Measurements from ENCODE around the gene ARHGEF5. TPM values are rescaled to one million over a fixed set of nuclear protein-coding genes. Genes with fewer than 3 reads are reported as not detected.

The ARHGEF5 gene
- total and polyA plus RNA-seq, 3 donors from 2014 or later = 4.3 to 5.2 (median 5.0) TPM

DNA sequence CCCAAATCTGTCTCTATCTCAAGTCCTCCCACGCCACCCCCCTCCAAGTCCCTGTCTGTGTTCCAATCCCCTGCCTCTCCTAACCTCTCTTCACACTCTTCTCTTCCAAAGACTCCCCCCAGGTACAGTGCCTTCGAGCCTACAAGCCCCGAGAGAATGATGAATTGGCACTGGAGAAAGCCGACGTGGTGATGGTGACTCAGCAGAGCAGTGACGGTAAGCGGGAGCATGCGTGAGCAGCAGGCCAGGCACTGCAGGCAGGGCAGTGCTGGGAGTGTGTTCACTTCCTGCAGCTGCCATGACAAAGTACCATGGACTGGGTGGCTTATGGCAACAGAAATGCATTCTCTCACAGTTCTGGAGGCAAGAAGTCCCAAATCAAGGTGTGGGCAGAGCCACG lies 23.4 kb downstream of the ARHGEF5 start:
- no peaks in the 10 kb centered on the region for H3K36me3 ChIP-seq (ENCODE audit: low read depth, missing control alignments)
- H3K4me1 ChIP-seq = no peaks in the 10 kb centered on the region
- intact Hi-C loops (cut with DNase I; ENCODE audit: low total_unique reads) = no loop called here
- TF ChIP-seq POLR2A (IDR thresholded peaks at IDR 0.05) = no peak
- TF ChIP-seq, protein P1, sequence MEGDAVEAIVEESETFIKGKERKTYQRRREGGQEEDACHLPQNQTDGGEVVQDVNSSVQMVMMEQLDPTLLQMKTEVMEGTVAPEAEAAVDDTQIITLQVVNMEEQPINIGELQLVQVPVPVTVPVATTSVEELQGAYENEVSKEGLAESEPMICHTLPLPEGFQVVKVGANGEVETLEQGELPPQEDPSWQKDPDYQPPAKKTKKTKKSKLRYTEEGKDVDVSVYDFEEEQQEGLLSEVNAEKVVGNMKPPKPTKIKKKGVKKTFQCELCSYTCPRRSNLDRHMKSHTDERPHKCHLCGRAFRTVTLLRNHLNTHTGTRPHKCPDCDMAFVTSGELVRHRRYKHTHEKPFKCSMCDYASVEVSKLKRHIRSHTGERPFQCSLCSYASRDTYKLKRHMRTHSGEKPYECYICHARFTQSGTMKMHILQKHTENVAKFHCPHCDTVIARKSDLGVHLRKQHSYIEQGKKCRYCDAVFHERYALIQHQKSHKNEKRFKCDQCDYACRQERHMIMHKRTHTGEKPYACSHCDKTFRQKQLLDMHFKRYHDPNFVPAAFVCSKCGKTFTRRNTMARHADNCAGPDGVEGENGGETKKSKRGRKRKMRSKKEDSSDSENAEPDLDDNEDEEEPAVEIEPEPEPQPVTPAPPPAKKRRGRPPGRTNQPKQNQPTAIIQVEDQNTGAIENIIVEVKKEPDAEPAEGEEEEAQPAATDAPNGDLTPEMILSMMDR (IDR thresholded peaks at IDR 0.05) = no peak
- H3K9me3 ChIP-seq = no peaks in the 10 kb centered on the region
- no peak for DNase-seq
- no peaks in the 10 kb centered on the region for H3K27me3 ChIP-seq
- H3K4me3 ChIP-seq = no peak overlapping the region
- no peak overlapping the region for H3K27ac ChIP-seq
- WGBS, 2 donors = 94 to 96% methylated on average over 9 of the region's 9 CpGs

DNA sequence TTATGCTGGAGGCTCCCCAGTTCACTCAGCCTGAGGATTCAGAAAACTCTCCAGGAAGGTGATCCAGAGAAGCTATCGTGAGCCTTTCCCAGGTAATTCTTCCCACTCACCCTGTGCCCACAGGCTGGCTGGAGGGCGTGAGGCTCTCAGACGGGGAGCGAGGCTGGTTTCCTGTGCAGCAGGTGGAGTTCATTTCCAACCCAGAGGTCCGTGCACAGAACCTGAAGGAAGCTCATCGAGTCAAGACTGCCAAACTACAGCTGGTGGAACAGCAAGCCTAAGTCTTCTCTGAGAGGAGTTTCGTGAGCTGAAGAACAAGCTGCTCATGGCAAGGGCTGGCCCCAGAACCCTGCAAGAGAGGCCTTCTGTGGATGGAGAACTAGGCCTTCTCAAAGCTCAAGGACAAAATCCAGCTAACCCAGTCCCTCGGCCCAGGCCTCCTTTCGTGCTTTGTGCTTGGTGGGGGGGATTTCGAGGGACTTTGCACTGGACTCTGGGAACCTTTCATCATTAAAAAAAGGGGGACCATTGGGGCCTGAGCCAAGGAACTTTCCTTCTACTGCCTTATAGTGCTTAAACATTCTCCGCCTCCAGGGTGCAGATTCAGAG lies 24.7 kb downstream of the ARHGEF5 start:
- H3K9me3 ChIP-seq = no peaks in the 10 kb centered on the region
- intact Hi-C loops (cut with DNase I; ENCODE audit: low total_unique reads) = no loop called here
- H3K4me1 ChIP-seq = no peaks in the 10 kb centered on the region
- TF ChIP-seq, protein P1 (IDR thresholded peaks at IDR 0.05) = no peak
- no peak for TF ChIP-seq POLR2A (IDR thresholded peaks at IDR 0.05)
- WGBS, 2 donors = 90 to 92% methylated on average over 5 to 11 of the region's 11 CpGs
- H3K36me3 ChIP-seq (ENCODE audit: low read depth, missing control alignments) = no peaks in the 10 kb centered on the region
- H3K27ac ChIP-seq = no peak overlapping the region
- H3K4me3 ChIP-seq = no peak overlapping the region
- no peak for DNase-seq
- no peaks in the 10 kb centered on the region for H3K27me3 ChIP-seq

DNA sequence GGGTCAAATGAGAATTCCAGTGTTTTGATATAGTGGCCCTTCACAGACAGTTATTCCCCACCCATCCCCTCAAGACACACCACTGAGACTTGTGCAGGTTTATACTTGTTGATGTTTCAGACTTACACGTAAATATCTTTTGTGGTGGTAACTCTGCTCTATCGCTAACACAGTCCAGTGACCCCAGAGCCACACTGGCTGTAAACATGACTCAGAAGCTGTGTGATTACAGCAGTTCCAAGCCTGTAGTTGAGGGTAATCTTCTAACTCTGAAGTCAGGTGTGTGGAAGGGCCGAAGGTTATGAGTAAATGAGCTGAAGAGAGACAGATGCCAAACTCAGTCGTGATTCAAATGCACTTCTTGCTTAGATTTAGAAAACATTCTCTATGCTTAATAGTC lies 28.9 kb downstream of the ARHGEF5 start:
- WGBS, 2 donors = 80 to 86% methylated on average over 4 of the region's 4 CpGs
- H3K27me3 ChIP-seq = no peaks in the 10 kb centered on the region
- TF ChIP-seq POLR2A (IDR thresholded peaks at IDR 0.05) = no peak
- TF ChIP-seq, protein P1 (IDR thresholded peaks at IDR 0.05) = no peak
- H3K9me3 ChIP-seq = no peaks in the 10 kb centered on the region
- no peaks in the 10 kb centered on the region for H3K36me3 ChIP-seq (ENCODE audit: low read depth, missing control alignments)
- no peak for DNase-seq
- intact Hi-C loops (cut with DNase I; ENCODE audit: low total_unique reads) = no loop called here
- H3K4me3 ChIP-seq = no peak overlapping the region
- no peaks in the 10 kb centered on the region for H3K4me1 ChIP-seq
- no peak overlapping the region for H3K27ac ChIP-seq

DNA sequence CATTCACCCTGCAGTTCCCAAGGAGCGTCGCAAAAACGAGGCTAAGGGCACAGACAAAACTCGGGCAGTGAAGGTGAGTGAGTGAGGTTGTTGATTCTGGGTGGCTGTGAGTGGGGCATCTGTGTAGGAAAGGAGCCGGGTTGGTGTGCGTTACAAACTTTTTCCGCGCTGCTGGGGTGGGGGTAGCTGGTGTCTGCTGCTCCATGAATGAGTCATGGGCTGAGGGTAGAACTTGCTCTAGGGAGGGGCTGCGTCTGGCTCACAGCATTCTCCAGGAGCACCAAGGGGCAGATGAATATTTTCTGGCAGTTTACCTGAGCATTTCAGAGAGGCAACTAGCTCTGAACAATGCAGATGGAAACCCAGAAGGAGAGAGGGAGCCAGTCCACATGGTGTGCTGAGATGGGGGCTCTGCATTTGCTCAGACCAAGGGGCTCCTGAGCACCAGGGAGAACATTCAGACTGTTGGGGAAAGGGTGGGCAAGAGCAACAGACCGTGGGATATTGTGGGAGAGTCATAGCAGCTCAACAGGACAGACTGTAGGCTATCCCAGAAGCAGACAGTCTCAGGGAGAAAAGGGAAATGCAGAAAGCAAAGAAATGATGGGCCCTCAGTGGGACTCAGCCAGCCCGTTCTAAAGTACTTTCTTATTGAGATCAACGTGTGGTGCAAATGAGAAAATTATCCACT lies 29.5 kb downstream of the ARHGEF5 start:
- no peak overlapping the region for H3K27ac ChIP-seq
- intact Hi-C loops (cut with DNase I; ENCODE audit: low total_unique reads) = no loop called here
- no peak overlapping the region for H3K4me3 ChIP-seq
- no peak for DNase-seq
- no peaks in the 10 kb centered on the region for H3K36me3 ChIP-seq (ENCODE audit: low read depth, missing control alignments)
- H3K4me1 ChIP-seq = no peaks in the 10 kb centered on the region
- 75 to 81% methylated on average over 12 of the region's 12 CpGs for WGBS, 2 donors
- no peaks in the 10 kb centered on the region for H3K9me3 ChIP-seq
- no peak for TF ChIP-seq POLR2A (IDR thresholded peaks at IDR 0.05)
- TF ChIP-seq, protein P1 (IDR thresholded peaks at IDR 0.05) = no peak
- no peaks in the 10 kb centered on the region for H3K27me3 ChIP-seq

DNA sequence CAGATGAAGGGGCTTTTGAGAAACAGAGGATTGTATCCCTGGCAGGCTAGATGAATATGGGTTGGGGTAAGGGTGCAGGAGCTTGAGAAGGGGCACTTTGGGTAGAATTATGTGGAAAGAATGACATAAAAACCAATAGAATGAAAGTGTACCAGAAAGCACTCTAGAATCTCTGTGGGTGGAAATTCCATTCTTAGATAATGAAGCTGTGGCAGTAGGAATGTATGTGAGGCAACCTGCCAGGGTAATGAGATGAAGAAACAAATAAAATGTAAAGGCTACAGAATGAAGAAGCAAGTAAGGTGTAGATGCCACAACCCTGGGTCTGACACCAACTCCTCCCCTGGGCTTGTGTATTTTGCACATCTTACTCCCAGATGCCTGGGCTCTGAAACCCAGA lies 31.5 kb downstream of the ARHGEF5 start:
- no peak for TF ChIP-seq POLR2A (IDR thresholded peaks at IDR 0.05)
- TF ChIP-seq, protein P1 (IDR thresholded peaks at IDR 0.05) = no peak
- DNase-seq = no peak
- H3K36me3 ChIP-seq (ENCODE audit: low read depth, missing control alignments) = no peaks in the 10 kb centered on the region
- H3K27ac ChIP-seq = no peak overlapping the region
- H3K27me3 ChIP-seq = no peaks in the 10 kb centered on the region
- H3K4me1 ChIP-seq = peaks cover 6% of the 10 kb centered on the region
- no peaks in the 10 kb centered on the region for H3K9me3 ChIP-seq
- H3K4me3 ChIP-seq = no peak overlapping the region
- intact Hi-C loops (cut with DNase I; ENCODE audit: low total_unique reads) = no loop called here

All from testis (tissue), 3 donors.